ENCODE results near the gene COL25A1.

DNA sequence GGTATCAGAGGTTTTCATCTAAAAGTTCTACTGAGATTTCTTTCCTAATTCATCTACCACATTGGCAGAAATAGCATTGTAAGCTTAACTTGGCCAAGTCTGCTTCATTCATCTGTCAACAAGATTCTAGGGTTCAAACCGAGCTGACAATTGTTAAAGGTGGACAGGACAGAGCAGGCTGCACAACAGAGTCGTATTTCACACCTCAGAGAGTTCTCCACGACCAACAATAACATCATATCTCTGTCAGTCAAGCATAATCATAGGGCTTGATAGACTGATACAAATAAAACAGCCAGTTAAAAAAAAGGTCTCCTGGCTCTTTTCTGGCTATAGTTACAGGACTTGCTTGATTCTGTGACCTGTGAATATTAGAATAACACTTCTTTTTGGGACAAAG is 259.2 kb downstream of the COL25A1 start:
- TF ChIP-seq, protein P1, sequence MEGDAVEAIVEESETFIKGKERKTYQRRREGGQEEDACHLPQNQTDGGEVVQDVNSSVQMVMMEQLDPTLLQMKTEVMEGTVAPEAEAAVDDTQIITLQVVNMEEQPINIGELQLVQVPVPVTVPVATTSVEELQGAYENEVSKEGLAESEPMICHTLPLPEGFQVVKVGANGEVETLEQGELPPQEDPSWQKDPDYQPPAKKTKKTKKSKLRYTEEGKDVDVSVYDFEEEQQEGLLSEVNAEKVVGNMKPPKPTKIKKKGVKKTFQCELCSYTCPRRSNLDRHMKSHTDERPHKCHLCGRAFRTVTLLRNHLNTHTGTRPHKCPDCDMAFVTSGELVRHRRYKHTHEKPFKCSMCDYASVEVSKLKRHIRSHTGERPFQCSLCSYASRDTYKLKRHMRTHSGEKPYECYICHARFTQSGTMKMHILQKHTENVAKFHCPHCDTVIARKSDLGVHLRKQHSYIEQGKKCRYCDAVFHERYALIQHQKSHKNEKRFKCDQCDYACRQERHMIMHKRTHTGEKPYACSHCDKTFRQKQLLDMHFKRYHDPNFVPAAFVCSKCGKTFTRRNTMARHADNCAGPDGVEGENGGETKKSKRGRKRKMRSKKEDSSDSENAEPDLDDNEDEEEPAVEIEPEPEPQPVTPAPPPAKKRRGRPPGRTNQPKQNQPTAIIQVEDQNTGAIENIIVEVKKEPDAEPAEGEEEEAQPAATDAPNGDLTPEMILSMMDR (IDR thresholded peaks at IDR 0.05), result no peak
- TF ChIP-seq POLR2A (IDR thresholded peaks at IDR 0.05; ENCODE audit: low read length), result no peak
- no peak for TF ChIP-seq RCOR1 (IDR thresholded peaks at IDR 0.05; ENCODE audit: low read depth, low read length)
- TF ChIP-seq, protein P2, sequence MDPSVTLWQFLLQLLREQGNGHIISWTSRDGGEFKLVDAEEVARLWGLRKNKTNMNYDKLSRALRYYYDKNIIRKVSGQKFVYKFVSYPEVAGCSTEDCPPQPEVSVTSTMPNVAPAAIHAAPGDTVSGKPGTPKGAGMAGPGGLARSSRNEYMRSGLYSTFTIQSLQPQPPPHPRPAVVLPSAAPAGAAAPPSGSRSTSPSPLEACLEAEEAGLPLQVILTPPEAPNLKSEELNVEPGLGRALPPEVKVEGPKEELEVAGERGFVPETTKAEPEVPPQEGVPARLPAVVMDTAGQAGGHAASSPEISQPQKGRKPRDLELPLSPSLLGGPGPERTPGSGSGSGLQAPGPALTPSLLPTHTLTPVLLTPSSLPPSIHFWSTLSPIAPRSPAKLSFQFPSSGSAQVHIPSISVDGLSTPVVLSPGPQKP (IDR thresholded peaks at IDR 0.05; ENCODE audit: low read depth, low read length), result no peak
- no peak for TF ChIP-seq PHF8 (IDR thresholded peaks at IDR 0.05; ENCODE audit: borderline replicate concordance, low read depth)
- TF ChIP-seq RAD21 (conservative IDR thresholded peaks at IDR 0.05 in 1 of 2, IDR thresholded peaks at IDR 0.05 in 1 of 2), result no peak
- TF ChIP-seq CHD4 (IDR thresholded peaks at IDR 0.05; ENCODE audit: borderline replicate concordance), result no peak
- TF ChIP-seq CHD2 (IDR thresholded peaks at IDR 0.05; ENCODE audit: low read length, partially characterized antibody), result no peak
- TF ChIP-seq KDM1A (IDR thresholded peaks at IDR 0.05; ENCODE audit: low read depth), result no peak
- no peak for TF ChIP-seq SREBF2 (IDR thresholded peaks at IDR 0.05)
- no peak for TF ChIP-seq PBX3 (IDR thresholded peaks at IDR 0.05)
- TF ChIP-seq, protein P3, sequence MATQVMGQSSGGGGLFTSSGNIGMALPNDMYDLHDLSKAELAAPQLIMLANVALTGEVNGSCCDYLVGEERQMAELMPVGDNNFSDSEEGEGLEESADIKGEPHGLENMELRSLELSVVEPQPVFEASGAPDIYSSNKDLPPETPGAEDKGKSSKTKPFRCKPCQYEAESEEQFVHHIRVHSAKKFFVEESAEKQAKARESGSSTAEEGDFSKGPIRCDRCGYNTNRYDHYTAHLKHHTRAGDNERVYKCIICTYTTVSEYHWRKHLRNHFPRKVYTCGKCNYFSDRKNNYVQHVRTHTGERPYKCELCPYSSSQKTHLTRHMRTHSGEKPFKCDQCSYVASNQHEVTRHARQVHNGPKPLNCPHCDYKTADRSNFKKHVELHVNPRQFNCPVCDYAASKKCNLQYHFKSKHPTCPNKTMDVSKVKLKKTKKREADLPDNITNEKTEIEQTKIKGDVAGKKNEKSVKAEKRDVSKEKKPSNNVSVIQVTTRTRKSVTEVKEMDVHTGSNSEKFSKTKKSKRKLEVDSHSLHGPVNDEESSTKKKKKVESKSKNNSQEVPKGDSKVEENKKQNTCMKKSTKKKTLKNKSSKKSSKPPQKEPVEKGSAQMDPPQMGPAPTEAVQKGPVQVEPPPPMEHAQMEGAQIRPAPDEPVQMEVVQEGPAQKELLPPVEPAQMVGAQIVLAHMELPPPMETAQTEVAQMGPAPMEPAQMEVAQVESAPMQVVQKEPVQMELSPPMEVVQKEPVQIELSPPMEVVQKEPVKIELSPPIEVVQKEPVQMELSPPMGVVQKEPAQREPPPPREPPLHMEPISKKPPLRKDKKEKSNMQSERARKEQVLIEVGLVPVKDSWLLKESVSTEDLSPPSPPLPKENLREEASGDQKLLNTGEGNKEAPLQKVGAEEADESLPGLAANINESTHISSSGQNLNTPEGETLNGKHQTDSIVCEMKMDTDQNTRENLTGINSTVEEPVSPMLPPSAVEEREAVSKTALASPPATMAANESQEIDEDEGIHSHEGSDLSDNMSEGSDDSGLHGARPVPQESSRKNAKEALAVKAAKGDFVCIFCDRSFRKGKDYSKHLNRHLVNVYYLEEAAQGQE (IDR thresholded peaks at IDR 0.05), result no peak
